PC-9 (cell line): ENCODE data around the gene HOXC10. TPM values are rescaled to one million over a fixed set of nuclear protein-coding genes. Genes with fewer than 3 reads are reported as not detected.

Experiments used
- BruUV-seq: library from RNA; stranded (reverse); fragments of 400-500 nt; replicated peaks from 2 replicates; lab custom pipeline; 2021; lab: Mats Ljungman, UMichigan
- CTCF ChIA-PET: fragments of 300-600 bp; sonication (Branson Sonifier 250); formaldehyde crosslinking; loops from one replicate; lab custom pipeline; 2022; ENCODE audit warnings: antibody characterized with exemption; lab: Charles Lee
- POLR2A ChIA-PET: fragments of 300-600 bp; sonication (Branson Sonifier 250); formaldehyde crosslinking; loops from one replicate; lab custom pipeline; 2022; ENCODE audit warnings: antibody characterized with exemption; ENCODE audit not compliant: unreplicated experiment; lab: Charles Lee
- DNase-seq, 2 experiments: peaks; one replicate each; pipeline versions ENCODE4 v3.0.0 to v3.0.0-alpha.2; 2015 to 2022; ENCODE audit warnings: mixed read lengths in 1 of 2
- H2AFZ ChIP-seq: fragments of 200-600 bp; sonication (generic); 2 replicates; pipeline ENCODE4 v1.8.1; 2017; ENCODE audit warnings: antibody characterized with exemption
- H3F3A ChIP-seq: fragments of 200-600 bp; sonication (generic); 2 replicates; pipeline ENCODE4 v1.8.1; 2017; ENCODE audit warnings: antibody characterized with exemption, mild to moderate bottlenecking, low read depth; ENCODE audit not compliant: insufficient read depth
- H3K27ac ChIP-seq: fragments of 200-600 bp; sonication (generic); 2 replicates; pipeline ENCODE4 v1.6.1; 2016; ENCODE audit warnings: mixed run types
- H3K27me3 ChIP-seq: fragments of 200-600 bp; sonication (generic); 2 replicates; pipeline ENCODE4 v1.6.1; 2016; ENCODE audit warnings: low read depth, mixed run types; ENCODE audit not compliant: insufficient read depth
- H3K36me3 ChIP-seq: fragments of 200-600 bp; sonication (generic); 2 replicates; pipeline ENCODE4 v1.6.1; 2016; ENCODE audit warnings: low read depth, mixed run types
- H3K4me1 ChIP-seq: fragments of 200-600 bp; sonication (generic); replicated peaks from 2 replicates; pipeline ENCODE4 v1.6.1; 2016; ENCODE audit warnings: mixed run types; ENCODE audit not compliant: insufficient read depth
- H3K4me2 ChIP-seq: fragments of 200-600 bp; sonication (generic); 2 replicates; pipeline ENCODE4 v1.6.1; 2017; ENCODE audit warnings: mixed run types
- H3K4me3 ChIP-seq: fragments of 200-600 bp; sonication (generic); 2 replicates; pipeline ENCODE4 v1.6.1; 2016; ENCODE audit warnings: mixed run types
- H3K79me2 ChIP-seq: fragments of 200-600 bp; sonication (generic); 2 replicates; pipeline ENCODE4 v1.6.1; 2017; ENCODE audit warnings: low read depth, mixed run types
- H3K9me2 ChIP-seq: fragments of 200-600 bp; sonication (generic); 2 replicates; pipeline ENCODE4 v1.8.1; 2017; ENCODE audit warnings: mild to moderate bottlenecking; ENCODE audit not compliant: insufficient read depth
- H3K9me3 ChIP-seq: fragments of 200-600 bp; sonication (generic); 2 replicates; pipeline ENCODE4 v1.8.1; 2016; ENCODE audit warnings: low read depth; ENCODE audit not compliant: insufficient read depth
- H4K20me1 ChIP-seq: fragments of 200-600 bp; sonication (generic); 2 replicates; pipeline ENCODE4 v1.8.1; 2017; ENCODE audit not compliant: insufficient read depth
- EZH2 ChIP-seq: fragments of 200-600 bp; sonication (generic); IDR thresholded peaks from 2 replicates; pipeline ENCODE4 v1.8.0; 2017; ENCODE audit warnings: antibody characterized with exemption, low read depth
- intact Hi-C: fragments of 100-400 bp; cut with micrococcal nuclease; formaldehyde crosslinking; loops from one replicate; pipeline ENCODE4 v1.10.0; 2022; ENCODE audit not compliant: unreplicated experiment
- total RNA-seq: library from RNA; stranded (reverse); gene quantifications from 2 replicates; pipeline ENCODE4 v1.2.3, GENCODE V29; 2021
- TF ChIP-seq, protein P1 (sequence below): fragments of 200-600 bp; sonication (generic); conservative IDR thresholded peaks from 2 replicates; pipeline ENCODE4 v1.6.1; 2017; ENCODE audit warnings: mixed run types, antibody characterized with exemption, mild to moderate bottlenecking, moderate library complexity

HOXC10 gene
- total RNA-seq, 1 experiment from 2014 or later: 1.1 TPM

DNA sequence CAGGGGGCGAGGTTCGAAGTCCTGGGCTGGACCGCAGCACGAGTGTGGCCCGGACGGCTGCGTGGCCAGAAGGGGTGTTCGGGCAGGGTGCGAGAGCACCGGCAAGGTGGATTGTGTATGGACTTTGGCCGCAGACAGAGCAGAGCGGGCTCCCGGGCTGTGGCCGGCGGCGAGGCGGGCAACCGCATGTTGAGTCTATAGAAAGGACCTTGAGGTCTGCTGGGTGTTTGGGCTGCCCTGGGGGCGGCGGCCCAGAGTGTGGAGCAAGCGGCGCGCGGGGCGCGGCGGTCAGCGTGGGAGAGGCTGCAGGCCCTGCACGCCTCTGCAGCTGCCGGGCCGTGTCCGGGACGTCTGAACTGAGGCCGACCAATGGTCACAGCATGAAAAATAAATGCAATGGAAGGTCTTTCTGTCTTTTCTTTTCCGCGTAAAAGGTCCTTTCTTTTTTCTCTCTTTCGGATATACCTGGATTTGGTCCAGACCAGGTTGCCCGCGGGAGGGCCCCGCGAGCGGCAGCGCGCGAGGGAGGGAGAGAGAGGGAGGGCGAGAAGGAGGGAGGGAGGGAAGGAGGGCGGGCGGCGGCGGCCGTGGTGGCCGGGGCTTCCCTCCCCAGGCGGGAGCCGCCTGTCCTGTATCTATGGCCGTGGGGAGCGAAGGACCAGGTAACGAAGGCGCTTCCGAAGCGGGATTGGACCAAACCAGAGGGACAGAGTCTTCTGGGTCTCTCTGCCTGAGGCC is 9.5 kb downstream of the HOXC10 start:
- no peak for TF ChIP-seq EZH2
- Histone ChIP-seq H3K9me3 (no peaks in the 10 kb centered on the region), H3K27me3 (no peaks in the 10 kb centered on the region), H3K9me2 (no peaks in the 10 kb centered on the region), H2AFZ (peak overlapping the region; percentile 98), H3K27ac (peak overlapping the region; percentile 89), H3K79me2 (peaks cover 12% of the 10 kb centered on the region; the same call in 1 of the 2 replicates), H3K4me1 (peaks cover 23% of the 10 kb centered on the region; the same call in 1 of the 2 replicates), H3K36me3 (no peaks in the 10 kb centered on the region), H3K4me3 (peak overlapping the region; percentile 86), H3F3A (peaks cover 14% of the 10 kb centered on the region; the same call in 1 of the 2 replicates), H4K20me1 (no peaks in the 10 kb centered on the region), H3K4me2 (peak overlapping the region; percentile 79)
- ChIA-PET POLR2A (interaction anchor here (0.7 kb wide), 1 partner anchor 210 kb away, joined by 6 read pairs; no protein-coding TSS in a partner anchor), CTCF (interaction anchor here (0.6 to 0.8 kb wide), 4 partner anchors 21 to 212 kb away, joined by 3 to 20 read pairs (median 5); no protein-coding TSS in a partner anchor)
- intact Hi-C loops: no loop called here
- no TSS peak for BruUV-seq
- DNase-seq: peak in 1 of 2 experiments; percentile 34

DNA sequence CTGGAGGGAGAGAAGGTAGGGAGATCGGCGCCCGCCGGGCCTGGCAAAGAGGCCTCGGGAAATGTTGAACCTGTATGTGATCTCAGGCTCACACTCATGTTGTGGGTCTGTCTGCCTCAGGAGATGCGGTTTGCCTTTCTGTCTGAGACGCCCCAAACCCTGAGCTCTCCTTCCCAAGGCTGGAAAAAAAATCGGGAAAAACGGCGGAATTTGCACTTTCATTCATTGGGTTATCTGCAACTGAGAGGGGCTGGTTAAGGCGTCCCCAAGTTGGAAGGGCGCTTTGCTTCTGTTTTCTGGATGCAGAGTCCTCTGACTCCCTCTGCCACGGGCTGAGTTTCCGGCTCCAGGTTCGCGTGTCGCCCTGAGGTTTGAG is 10.0 kb downstream of the HOXC10 start:
- TF ChIP-seq, protein P1, sequence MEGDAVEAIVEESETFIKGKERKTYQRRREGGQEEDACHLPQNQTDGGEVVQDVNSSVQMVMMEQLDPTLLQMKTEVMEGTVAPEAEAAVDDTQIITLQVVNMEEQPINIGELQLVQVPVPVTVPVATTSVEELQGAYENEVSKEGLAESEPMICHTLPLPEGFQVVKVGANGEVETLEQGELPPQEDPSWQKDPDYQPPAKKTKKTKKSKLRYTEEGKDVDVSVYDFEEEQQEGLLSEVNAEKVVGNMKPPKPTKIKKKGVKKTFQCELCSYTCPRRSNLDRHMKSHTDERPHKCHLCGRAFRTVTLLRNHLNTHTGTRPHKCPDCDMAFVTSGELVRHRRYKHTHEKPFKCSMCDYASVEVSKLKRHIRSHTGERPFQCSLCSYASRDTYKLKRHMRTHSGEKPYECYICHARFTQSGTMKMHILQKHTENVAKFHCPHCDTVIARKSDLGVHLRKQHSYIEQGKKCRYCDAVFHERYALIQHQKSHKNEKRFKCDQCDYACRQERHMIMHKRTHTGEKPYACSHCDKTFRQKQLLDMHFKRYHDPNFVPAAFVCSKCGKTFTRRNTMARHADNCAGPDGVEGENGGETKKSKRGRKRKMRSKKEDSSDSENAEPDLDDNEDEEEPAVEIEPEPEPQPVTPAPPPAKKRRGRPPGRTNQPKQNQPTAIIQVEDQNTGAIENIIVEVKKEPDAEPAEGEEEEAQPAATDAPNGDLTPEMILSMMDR: no peak
- no peak for TF ChIP-seq EZH2
- intact Hi-C loops: no loop called here
- ChIA-PET CTCF (interaction anchor here (0.6 to 1.2 kb wide), 5 partner anchors 22 to 375 kb away, joined by 3 to 20 read pairs (median 4); no protein-coding TSS in a partner anchor), POLR2A (interaction anchor here (0.5 to 0.7 kb wide), 4 partner anchors 22 to 391 kb away, joined by 3 to 13 read pairs (median 4); partner anchors contain the start of gene SMUG1)
- Histone ChIP-seq H3K9me2 (no peaks in the 10 kb centered on the region), H3K36me3 (no peaks in the 10 kb centered on the region), H3K79me2 (peaks cover 12% of the 10 kb centered on the region; the same call in 1 of the 2 replicates), H3K9me3 (no peaks in the 10 kb centered on the region), H3K27ac (peak overlapping the region; percentile 89), H2AFZ (peak overlapping the region; percentile 98), H3K27me3 (no peaks in the 10 kb centered on the region), H4K20me1 (no peaks in the 10 kb centered on the region), H3K4me2 (peak overlapping the region; percentile 79), H3K4me1 (peaks cover 19% of the 10 kb centered on the region; the same call in 1 of the 2 replicates), H3K4me3 (peak overlapping the region; percentile 86), H3F3A (peaks cover 14% of the 10 kb centered on the region; the same call in 1 of the 2 replicates)
- DNase-seq: no peak
- BruUV-seq: TSS peak; percentile 96

DNA sequence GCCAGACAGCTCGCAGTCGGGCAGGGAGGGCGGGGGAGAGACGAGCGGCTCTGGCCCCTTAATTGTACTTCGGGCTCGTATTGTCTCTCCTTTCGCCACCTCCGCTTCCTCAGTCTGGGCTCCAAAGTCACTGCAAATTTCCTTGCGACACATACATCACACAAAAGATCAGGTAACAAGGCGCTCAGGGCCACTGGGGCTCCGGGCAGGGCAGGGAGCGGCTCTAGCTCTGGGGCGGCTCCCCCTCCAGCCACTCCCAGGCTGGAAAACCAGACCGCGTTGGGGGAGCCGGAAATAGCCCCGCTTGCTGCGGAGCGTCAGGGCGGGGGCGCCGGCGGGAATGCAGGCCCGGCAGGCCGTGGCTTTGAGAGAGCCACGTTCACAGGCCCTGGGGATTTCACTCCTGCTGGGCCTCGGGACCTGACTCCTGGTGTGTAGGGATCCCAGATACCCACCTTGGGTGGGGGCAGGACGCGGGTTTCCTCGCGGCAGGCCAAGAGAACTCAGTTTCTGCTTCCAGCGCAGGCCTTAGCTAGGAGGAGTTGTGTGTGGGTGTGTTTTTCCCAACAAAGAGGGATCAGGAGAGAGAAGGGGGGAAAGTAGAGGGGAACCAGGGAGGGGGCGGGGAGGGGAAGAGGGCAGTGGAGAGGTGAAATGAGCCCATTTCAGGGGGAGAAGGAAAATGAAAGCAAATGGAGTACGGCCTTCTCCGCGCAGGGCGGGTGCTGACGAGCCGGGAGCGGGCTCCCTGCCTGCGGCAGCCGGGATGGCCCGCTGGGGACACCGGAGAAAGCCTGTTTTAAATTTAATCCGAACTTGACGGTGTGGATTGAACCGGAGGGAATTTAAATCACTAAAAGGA is 10.7 kb downstream of the HOXC10 start:
- CTCF ChIA-PET: interaction anchor here (0.6 to 1.2 kb wide), 6 partner anchors 22 to 375 kb away, joined by 3 to 20 read pairs (median 4); no protein-coding TSS in a partner anchor
- Histone ChIP-seq H3K36me3 (no peaks in the 10 kb centered on the region), H3K79me2 (peaks cover 12% of the 10 kb centered on the region; the same call in 1 of the 2 replicates), H3K9me2 (no peaks in the 10 kb centered on the region), H3K27ac (peak overlapping the region; percentile 89), H3K4me3 (peak overlapping the region; percentile 86), H3K4me2 (peak overlapping the region; percentile 79), H3K9me3 (no peaks in the 10 kb centered on the region), H3F3A (peaks cover 14% of the 10 kb centered on the region; the same call in 1 of the 2 replicates), H3K27me3 (no peaks in the 10 kb centered on the region), H4K20me1 (no peaks in the 10 kb centered on the region), H2AFZ (peak overlapping the region; percentile 98), H3K4me1 (peaks cover 19% of the 10 kb centered on the region; the same call in 1 of the 2 replicates)
- TF ChIP-seq, protein P1: no peak
- no peak for TF ChIP-seq EZH2
- POLR2A ChIA-PET: interaction anchor here (0.5 to 0.7 kb wide), 7 partner anchors 22 to 390 kb away, joined by 3 to 44 read pairs (median 6); partner anchors contain the start of gene SMUG1
- intact Hi-C loops: no loop called here
- no TSS peak for BruUV-seq
- peak; percentile 91 for DNase-seq
